GM18502 (cell line): Measurements from ENCODE around the gene GRID1.

ENCODE experiments used
- ATAC-seq: cut with Tn5 transposase; IDR thresholded peaks from one replicate; pipeline ENCODE4 v1.9.1; 2021; ENCODE audit warnings: mild to moderate bottlenecking; ENCODE audit not compliant: unreplicated experiment, poor library complexity

GRID1 gene

DNA sequence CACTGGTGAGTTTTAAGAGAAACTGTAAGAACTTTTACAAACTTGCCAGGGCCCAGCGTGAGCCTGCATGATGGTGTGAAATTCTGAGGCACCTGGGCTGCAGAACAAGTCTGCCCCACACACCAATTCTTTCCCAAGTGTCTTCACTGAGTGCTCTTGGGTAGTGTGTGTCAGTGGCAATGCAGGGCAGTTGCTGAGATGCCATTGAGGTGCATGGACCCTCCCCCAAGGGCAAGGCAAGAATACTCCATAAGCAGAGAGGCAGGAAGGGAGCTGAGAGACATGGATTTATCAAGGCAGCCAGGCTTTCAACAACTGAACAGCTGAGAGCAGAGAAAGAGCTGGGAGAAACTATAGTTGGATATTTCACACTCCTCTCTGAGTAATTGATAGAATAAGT, 801.2 kb downstream of the GRID1 start:
- ATAC-seq: no peak

DNA sequence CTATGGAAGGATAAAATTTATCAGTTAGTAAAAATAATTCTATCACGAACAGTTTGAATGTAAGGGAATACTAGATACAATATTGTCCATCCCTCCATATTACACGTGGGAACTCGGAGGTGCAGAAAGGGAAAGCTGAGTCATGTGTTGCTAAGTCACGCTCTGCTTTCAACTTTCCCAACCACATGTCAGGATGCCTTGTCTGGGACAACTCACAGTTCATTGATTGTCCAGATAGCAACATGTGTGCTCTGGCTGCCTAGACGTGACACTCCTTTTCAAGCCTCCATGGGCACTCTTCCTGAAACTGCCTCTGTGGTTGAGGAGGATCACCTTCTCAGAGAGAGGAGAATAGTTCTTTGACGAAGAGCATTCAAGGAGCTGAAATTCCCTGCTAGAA, 808.1 kb downstream of the GRID1 start:
- no peak for ATAC-seq

DNA sequence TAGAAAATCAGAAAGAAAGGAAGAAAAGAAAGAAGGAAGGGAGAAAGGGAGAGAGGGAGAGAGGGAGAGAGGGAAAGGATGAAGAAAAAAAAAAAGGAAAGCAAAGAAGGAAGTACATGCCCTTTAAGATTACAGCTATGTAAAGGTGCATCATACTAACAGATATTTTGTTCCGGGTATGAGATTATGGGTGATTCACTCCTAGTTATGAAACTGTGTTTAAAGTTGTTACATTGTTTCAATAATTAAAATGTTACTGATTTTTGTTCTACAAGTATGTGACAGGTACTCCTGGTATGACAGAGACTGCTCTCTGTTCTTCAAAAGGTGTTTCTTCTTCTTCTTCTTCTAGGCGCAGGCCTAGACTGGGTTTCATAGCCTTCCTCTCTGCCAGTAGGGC, 808.9 kb downstream of the GRID1 start:
- no peak for ATAC-seq

- no peak for ATAC-seq
Observed at GRCh38 chr10:85557077-85557476, 809.5 kb downstream of the GRID1 start.
